ENCODE measurements around the gene ASB15.

DNA sequence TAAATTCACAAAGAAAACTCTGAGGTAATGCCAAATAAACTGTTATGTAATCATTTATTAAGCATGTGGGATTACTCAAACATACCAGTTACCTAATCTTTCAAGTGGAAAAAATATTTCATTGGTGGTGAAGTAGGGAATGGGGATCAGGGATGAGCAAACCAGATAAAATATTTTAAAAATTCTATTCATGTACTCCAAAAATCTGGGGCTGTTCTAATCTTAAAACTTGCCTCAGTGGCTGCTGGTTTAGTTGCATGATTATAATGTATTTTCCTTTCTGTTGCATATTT lies 73.5 kb downstream of the ASB15 start:
- TF ChIP-seq ESRRG (CRISPR knock-in tag; IDR thresholded peaks at IDR 0.05) (no peak), ZNF565 (CRISPR knock-in tag; conservative IDR thresholded peaks at IDR 0.05; ENCODE audit: low read depth) (no peak), TCF4 (CRISPR knock-in tag; IDR thresholded peaks at IDR 0.05; ENCODE audit: borderline replicate concordance) (no peak), BACH2 (CRISPR knock-in tag; IDR thresholded peaks at IDR 0.05; ENCODE audit: borderline replicate concordance) (no peak), ZC3H10 (CRISPR knock-in tag; IDR thresholded peaks at IDR 0.05) (no peak), ZFP30 (CRISPR knock-in tag; IDR thresholded peaks at IDR 0.05) (no peak), ZFP3 (CRISPR knock-in tag; IDR thresholded peaks at IDR 0.05) (no peak)
- TF ChIP-seq, protein P1, sequence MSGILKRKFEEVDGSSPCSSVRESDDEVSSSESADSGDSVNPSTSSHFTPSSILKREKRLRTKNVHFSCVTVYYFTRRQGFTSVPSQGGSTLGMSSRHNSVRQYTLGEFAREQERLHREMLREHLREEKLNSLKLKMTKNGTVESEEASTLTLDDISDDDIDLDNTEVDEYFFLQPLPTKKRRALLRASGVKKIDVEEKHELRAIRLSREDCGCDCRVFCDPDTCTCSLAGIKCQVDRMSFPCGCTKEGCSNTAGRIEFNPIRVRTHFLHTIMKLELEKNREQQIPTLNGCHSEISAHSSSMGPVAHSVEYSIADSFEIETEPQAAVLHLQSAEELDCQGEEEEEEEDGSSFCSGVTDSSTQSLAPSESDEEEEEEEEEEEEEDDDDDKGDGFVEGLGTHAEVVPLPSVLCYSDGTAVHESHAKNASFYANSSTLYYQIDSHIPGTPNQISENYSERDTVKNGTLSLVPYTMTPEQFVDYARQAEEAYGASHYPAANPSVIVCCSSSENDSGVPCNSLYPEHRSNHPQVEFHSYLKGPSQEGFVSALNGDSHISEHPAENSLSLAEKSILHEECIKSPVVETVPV (CRISPR knock-in tag; IDR thresholded peaks at IDR 0.05): no peak
- TF ChIP-seq, protein P2, sequence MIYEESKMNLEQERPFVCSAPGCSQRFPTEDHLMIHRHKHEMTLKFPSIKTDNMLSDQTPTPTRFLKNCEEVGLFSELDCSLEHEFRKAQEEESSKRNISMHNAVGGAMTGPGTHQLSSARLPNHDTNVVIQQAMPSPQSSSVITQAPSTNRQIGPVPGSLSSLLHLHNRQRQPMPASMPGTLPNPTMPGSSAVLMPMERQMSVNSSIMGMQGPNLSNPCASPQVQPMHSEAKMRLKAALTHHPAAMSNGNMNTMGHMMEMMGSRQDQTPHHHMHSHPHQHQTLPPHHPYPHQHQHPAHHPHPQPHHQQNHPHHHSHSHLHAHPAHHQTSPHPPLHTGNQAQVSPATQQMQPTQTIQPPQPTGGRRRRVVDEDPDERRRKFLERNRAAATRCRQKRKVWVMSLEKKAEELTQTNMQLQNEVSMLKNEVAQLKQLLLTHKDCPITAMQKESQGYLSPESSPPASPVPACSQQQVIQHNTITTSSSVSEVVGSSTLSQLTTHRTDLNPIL (CRISPR knock-in tag; IDR thresholded peaks at IDR 0.05; ENCODE audit: low read depth): peak; percentile 73; the same call in 1 of the 2 replicates
